GM23338 (cell line): ENCODE measurements around the gene RIGI. TPM values are rescaled to one million over a fixed set of nuclear protein-coding genes. Genes with fewer than 3 reads are reported as not detected.

Experiments used
- ETS1 ChIP-seq: IDR thresholded peaks from 2 replicates; pipeline ENCODE4 v1.6.1; 2016; ENCODE audit warnings: antibody characterized with exemption
- EZH2 ChIP-seq: fragments of 200-600 bp; sonication (generic); IDR thresholded peaks from one replicate; pipeline ENCODE4 v1.8.0; 2017; ENCODE audit warnings: antibody characterized with exemption, mild to moderate bottlenecking, low read depth; ENCODE audit not compliant: unreplicated experiment
- EZH2phosphoT487 ChIP-seq: fragments of 200-600 bp; sonication (generic); IDR thresholded peaks from one replicate; pipeline ENCODE4 v1.8.1; 2018; ENCODE audit warnings: antibody characterized with exemption; ENCODE audit not compliant: unreplicated experiment
- NANOG ChIP-seq: IDR thresholded peaks from 2 replicates; pipeline ENCODE4 v1.6.1; 2016; ENCODE audit warnings: antibody characterized with exemption, borderline replicate concordance
- POLR2AphosphoS5 ChIP-seq: IDR thresholded peaks from 2 replicates; pipeline ENCODE4 v1.6.1; 2016; ENCODE audit warnings: antibody characterized with exemption, low read depth
- ZNF331 ChIP-seq: fragments of 250-450 bp; sonication (Bioruptor Pico); IDR thresholded peaks from 2 replicates; pipeline ENCODE4 v1.5.0; 2020; ENCODE audit warnings: low read depth, mild to moderate bottlenecking, moderate library complexity
- polyA plus RNA-seq: library from polyadenylated mRNA; unstranded; fragments of >200 nt; fragmentation: Nextera tagmentation; extraction: Ambion mirVana; gene quantifications from 2 replicates; pipeline ENCODE4 v1.2.1, GENCODE V29; 2016
- total RNA-seq: library from RNA; depleted of rRNA; stranded (reverse); fragments of >200 nt; shearing (Covaris generic); gene quantifications from 2 replicates; pipeline ENCODE4 v1.2.3, GENCODE V29; 2014
- TF ChIP-seq, protein P1 (sequence below): fragments of 250-450 bp; sonication (Bioruptor Pico); IDR thresholded peaks from 2 replicates; pipeline ENCODE4 v1.5.0; 2020; ENCODE audit warnings: mild to moderate bottlenecking, moderate library complexity
- TF ChIP-seq, protein P2 (sequence below): IDR thresholded peaks from one replicate; pipeline ENCODE4 v1.6.1; 2018; ENCODE audit warnings: antibody characterized with exemption; ENCODE audit not compliant: unreplicated experiment

The RIGI gene
- total and polyA plus RNA-seq, 2 experiments from 2014 or later = 14.2 to 14.7 TPM

- TF ChIP-seq, protein P1, sequence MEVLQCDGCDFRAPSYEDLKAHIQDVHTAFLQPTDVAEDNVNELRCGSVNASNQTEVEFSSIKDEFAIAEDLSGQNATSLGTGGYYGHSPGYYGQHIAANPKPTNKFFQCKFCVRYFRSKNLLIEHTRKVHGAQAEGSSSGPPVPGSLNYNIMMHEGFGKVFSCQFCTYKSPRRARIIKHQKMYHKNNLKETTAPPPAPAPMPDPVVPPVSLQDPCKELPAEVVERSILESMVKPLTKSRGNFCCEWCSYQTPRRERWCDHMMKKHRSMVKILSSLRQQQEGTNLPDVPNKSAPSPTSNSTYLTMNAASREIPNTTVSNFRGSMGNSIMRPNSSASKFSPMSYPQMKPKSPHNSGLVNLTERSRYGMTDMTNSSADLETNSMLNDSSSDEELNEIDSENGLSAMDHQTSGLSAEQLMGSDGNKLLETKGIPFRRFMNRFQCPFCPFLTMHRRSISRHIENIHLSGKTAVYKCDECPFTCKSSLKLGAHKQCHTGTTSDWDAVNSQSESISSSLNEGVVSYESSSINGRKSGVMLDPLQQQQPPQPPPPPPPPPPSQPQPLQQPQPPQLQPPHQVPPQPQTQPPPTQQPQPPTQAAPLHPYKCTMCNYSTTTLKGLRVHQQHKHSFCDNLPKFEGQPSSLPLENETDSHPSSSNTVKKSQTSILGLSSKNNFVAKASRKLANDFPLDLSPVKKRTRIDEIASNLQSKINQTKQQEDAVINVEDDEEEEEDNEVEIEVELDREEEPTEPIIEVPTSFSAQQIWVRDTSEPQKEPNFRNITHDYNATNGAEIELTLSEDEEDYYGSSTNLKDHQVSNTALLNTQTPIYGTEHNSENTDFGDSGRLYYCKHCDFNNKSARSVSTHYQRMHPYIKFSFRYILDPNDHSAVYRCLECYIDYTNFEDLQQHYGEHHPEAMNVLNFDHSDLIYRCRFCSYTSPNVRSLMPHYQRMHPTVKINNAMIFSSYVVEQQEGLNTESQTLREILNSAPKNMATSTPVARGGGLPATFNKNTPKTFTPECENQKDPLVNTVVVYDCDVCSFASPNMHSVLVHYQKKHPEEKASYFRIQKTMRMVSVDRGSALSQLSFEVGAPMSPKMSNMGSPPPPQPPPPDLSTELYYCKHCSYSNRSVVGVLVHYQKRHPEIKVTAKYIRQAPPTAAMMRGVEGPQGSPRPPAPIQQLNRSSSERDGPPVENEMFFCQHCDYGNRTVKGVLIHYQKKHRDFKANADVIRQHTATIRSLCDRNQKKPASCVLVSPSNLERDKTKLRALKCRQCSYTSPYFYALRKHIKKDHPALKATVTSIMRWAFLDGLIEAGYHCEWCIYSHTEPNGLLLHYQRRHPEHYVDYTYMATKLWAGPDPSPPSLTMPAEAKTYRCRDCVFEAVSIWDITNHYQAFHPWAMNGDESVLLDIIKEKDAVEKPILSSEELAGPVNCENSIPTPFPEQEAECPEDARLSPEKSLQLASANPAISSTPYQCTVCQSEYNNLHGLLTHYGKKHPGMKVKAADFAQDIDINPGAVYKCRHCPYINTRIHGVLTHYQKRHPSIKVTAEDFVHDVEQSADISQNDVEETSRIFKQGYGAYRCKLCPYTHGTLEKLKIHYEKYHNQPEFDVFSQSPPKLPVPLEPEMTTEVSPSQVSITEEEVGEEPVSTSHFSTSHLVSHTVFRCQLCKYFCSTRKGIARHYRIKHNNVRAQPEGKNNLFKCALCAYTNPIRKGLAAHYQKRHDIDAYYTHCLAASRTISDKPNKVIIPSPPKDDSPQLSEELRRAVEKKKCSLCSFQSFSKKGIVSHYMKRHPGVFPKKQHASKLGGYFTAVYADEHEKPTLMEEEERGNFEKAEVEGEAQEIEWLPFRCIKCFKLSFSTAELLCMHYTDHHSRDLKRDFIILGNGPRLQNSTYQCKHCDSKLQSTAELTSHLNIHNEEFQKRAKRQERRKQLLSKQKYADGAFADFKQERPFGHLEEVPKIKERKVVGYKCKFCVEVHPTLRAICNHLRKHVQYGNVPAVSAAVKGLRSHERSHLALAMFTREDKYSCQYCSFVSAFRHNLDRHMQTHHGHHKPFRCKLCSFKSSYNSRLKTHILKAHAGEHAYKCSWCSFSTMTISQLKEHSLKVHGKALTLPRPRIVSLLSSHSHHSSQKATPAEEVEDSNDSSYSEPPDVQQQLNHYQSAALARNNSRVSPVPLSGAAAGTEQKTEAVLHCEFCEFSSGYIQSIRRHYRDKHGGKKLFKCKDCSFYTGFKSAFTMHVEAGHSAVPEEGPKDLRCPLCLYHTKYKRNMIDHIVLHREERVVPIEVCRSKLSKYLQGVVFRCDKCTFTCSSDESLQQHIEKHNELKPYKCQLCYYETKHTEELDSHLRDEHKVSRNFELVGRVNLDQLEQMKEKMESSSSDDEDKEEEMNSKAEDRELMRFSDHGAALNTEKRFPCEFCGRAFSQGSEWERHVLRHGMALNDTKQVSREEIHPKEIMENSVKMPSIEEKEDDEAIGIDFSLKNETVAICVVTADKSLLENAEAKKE (CRISPR knock-in tag) = no peak
- TF ChIP-seq, protein P2, sequence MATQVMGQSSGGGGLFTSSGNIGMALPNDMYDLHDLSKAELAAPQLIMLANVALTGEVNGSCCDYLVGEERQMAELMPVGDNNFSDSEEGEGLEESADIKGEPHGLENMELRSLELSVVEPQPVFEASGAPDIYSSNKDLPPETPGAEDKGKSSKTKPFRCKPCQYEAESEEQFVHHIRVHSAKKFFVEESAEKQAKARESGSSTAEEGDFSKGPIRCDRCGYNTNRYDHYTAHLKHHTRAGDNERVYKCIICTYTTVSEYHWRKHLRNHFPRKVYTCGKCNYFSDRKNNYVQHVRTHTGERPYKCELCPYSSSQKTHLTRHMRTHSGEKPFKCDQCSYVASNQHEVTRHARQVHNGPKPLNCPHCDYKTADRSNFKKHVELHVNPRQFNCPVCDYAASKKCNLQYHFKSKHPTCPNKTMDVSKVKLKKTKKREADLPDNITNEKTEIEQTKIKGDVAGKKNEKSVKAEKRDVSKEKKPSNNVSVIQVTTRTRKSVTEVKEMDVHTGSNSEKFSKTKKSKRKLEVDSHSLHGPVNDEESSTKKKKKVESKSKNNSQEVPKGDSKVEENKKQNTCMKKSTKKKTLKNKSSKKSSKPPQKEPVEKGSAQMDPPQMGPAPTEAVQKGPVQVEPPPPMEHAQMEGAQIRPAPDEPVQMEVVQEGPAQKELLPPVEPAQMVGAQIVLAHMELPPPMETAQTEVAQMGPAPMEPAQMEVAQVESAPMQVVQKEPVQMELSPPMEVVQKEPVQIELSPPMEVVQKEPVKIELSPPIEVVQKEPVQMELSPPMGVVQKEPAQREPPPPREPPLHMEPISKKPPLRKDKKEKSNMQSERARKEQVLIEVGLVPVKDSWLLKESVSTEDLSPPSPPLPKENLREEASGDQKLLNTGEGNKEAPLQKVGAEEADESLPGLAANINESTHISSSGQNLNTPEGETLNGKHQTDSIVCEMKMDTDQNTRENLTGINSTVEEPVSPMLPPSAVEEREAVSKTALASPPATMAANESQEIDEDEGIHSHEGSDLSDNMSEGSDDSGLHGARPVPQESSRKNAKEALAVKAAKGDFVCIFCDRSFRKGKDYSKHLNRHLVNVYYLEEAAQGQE = no peak
- TF ChIP-seq NANOG = no peak
- no peak for TF ChIP-seq ETS1
- TF ChIP-seq EZH2phosphoT487 = no peak
- no peak for TF ChIP-seq EZH2
- TF ChIP-seq POLR2AphosphoS5 = no peak
- TF ChIP-seq ZNF331 = no peak
Observed at GRCh38 chr9:32523910-32524309, 2.1 kb downstream of the RIGI start (continued).
